Ectodermal cell (in vitro differentiated cells): ENCODE data around the gene RNGTT.
"Not testable (repeated sequence)": the region's sequence is repeated elsewhere in the genome, so short reads cannot be mapped to it uniquely, and the experiment has no call there.

Source experiments
- H3K27ac ChIP-seq: 2 replicates; pipeline ENCODE4 v1.7.0; 2013; ENCODE audit warnings: mild to moderate bottlenecking, low read depth, low read length; ENCODE audit not compliant: insufficient read depth, poor library complexity, severe bottlenecking
- H3K27me3 ChIP-seq: 2 replicates; pipeline ENCODE4 v1.7.0; 2013; ENCODE audit warnings: mild to moderate bottlenecking, low read length; ENCODE audit not compliant: insufficient read depth, control insufficient read depth, poor library complexity, severe bottlenecking
- H3K36me3 ChIP-seq: one replicate; pipeline ENCODE4 v1.7.0; 2013; ENCODE audit warnings: low read length; ENCODE audit not compliant: control insufficient read depth, insufficient read depth
- H3K4me1 ChIP-seq: one replicate; pipeline ENCODE4 v1.7.0; 2013; ENCODE audit warnings: low read length; ENCODE audit not compliant: control insufficient read depth, insufficient read depth
- H3K4me3 ChIP-seq: 2 replicates; pipeline ENCODE4 v1.7.0; 2013; ENCODE audit warnings: low read depth, low read length, control low read depth; ENCODE audit not compliant: insufficient read depth
- H3K9me3 ChIP-seq: 2 replicates; pipeline ENCODE4 v1.7.0; 2013; ENCODE audit warnings: mild to moderate bottlenecking, low read length, moderate library complexity; ENCODE audit not compliant: control insufficient read depth
- WGBS, 2 experiments: methylation state at CpG; one replicate each; pipeline ENCODE4 v1.1.7; 2013; ENCODE audit warnings: missing lambda C conversion rate in 2 of 2; 5-methylcytosine and 5-hydroxymethylcytosine counted together

RNGTT gene

GRCh38 chr6:88972504-88973423 is 9.3 kb upstream of the RNGTT start:
- Histone ChIP-seq H3K27me3 (no peaks in the 10 kb centered on the region), H3K4me3 (no peak overlapping the region), H3K9me3 (peaks cover 2% of the 10 kb centered on the region), H3K27ac (no peak overlapping the region), H3K36me3 (no peaks in the 10 kb centered on the region), H3K4me1 (no peaks in the 10 kb centered on the region)
- 54 to 55% methylated on average over 6 of the region's 6 CpGs for WGBS, 2 experiments

- no peaks in the 10 kb centered on the region for H3K36me3 ChIP-seq
- H3K27ac ChIP-seq: no peak overlapping the region
- whole genome bisulfite sequencing, 2 experiments: 91 to 98% methylated on average over 2 of the region's 2 CpGs
- H3K4me3 ChIP-seq: no peak overlapping the region
- no peaks in the 10 kb centered on the region for H3K4me1 ChIP-seq
- H3K9me3 ChIP-seq: peaks cover 2% of the 10 kb centered on the region
- H3K27me3 ChIP-seq: no peaks in the 10 kb centered on the region
Measured at GRCh38 chr6:88970301-88970700, 6.9 kb upstream of the RNGTT start.

- H3K9me3 ChIP-seq: not testable (repeated sequence)
- WGBS, 2 experiments: 97 to 100% methylated on average over 2 of the region's 2 CpGs
Measured at GRCh38 chr6:88969255-88969654, 5.8 kb upstream of the RNGTT start.

GRCh38 chr6:88967891-88968290 is 4.5 kb upstream of the RNGTT start:
- peaks cover 4% of the 10 kb centered on the region for H3K4me1 ChIP-seq
- peaks cover 2% of the 10 kb centered on the region for H3K9me3 ChIP-seq
- H3K27me3 ChIP-seq: no peaks in the 10 kb centered on the region
- no peaks in the 10 kb centered on the region for H3K36me3 ChIP-seq
- no peak overlapping the region for H3K4me3 ChIP-seq
- H3K27ac ChIP-seq: no peak overlapping the region

More at GRCh38 chr6:88969255-88969654, 5.8 kb upstream of the RNGTT start:
- not testable (repeated sequence) for H3K4me1 ChIP-seq, H3K36me3 ChIP-seq, H3K27ac ChIP-seq, H3K27me3 ChIP-seq, H3K4me3 ChIP-seq

GRCh38 chr6:88965691-88966090 is 2.3 kb upstream of the RNGTT start:
- Histone ChIP-seq H3K4me3 (no peak overlapping the region), H3K27me3 (no peaks in the 10 kb centered on the region), H3K9me3 (peaks cover 2% of the 10 kb centered on the region), H3K36me3 (peaks cover 7% of the 10 kb centered on the region), H3K4me1 (peaks cover 4% of the 10 kb centered on the region), H3K27ac (no peak overlapping the region)
- 78 to 79% methylated on average over 2 of the region's 2 CpGs for WGBS, 2 experiments

GRCh38 chr6:88964509-88964908 is 1.1 kb upstream of the RNGTT start:
- H3K36me3 ChIP-seq: peaks cover 7% of the 10 kb centered on the region
- H3K27me3 ChIP-seq: no peaks in the 10 kb centered on the region
- H3K27ac ChIP-seq: no peak overlapping the region
- WGBS, 2 experiments: 85 to 90% methylated on average over 5 of the region's 5 CpGs
- H3K4me3 ChIP-seq: peak overlapping the region; percentile 95
- H3K9me3 ChIP-seq: peaks cover 2% of the 10 kb centered on the region
- H3K4me1 ChIP-seq: peaks cover 4% of the 10 kb centered on the region

GRCh38 chr6:88958842-88959241 is 4.6 kb downstream of the RNGTT start:
- H3K9me3 ChIP-seq: no peaks in the 10 kb centered on the region
- no peak overlapping the region for H3K27ac ChIP-seq
- H3K4me1 ChIP-seq: no peaks in the 10 kb centered on the region
- no peak overlapping the region for H3K4me3 ChIP-seq
- peaks cover 7% of the 10 kb centered on the region for H3K36me3 ChIP-seq
- H3K27me3 ChIP-seq: no peaks in the 10 kb centered on the region

- WGBS, 2 experiments: 94% methylated on average over 2 of the region's 2 CpGs; no CpG with 5 or more reads in 1 of the 2 experiments
- no peaks in the 10 kb centered on the region for H3K27me3 ChIP-seq
- no peak overlapping the region for H3K4me3 ChIP-seq
- no peaks in the 10 kb centered on the region for H3K36me3 ChIP-seq
- no peaks in the 10 kb centered on the region for H3K4me1 ChIP-seq
- no peak overlapping the region for H3K27ac ChIP-seq
- H3K9me3 ChIP-seq: no peaks in the 10 kb centered on the region
Measured at GRCh38 chr6:88953550-88954386, 9.7 kb downstream of the RNGTT start.

- Histone ChIP-seq H3K9me3 (no peaks in the 10 kb centered on the region), H3K27ac (no peak overlapping the region), H3K27me3 (no peaks in the 10 kb centered on the region), H3K4me1 (no peaks in the 10 kb centered on the region), H3K4me3 (no peak overlapping the region), H3K36me3 (no peaks in the 10 kb centered on the region)
- 96 to 98% methylated on average over 1 of the region's 1 CpG for WGBS, 2 experiments
Measured at GRCh38 chr6:88952065-88952704, 11.2 kb downstream of the RNGTT start.
